ENCODE results near the gene PLA2G7.

PLA2G7 gene

GRCh38 chr6:46688966-46689335, 46.2 kb downstream of the PLA2G7 start:
- ATAC-seq (ENCODE audit: low read depth) = no peak
- Mint-ChIP-seq H3K9me3 (no peaks in the 10 kb centered on the region), H3K27me3 (peaks cover 4% of the 10 kb centered on the region), H3K4me1 (no peaks in the 10 kb centered on the region), H3K36me3 (no peaks in the 10 kb centered on the region), H3K4me3 (no peak overlapping the region), H3K27ac (no peak overlapping the region)
- no peak for DNase-seq (ENCODE audit: low spot score in 2 of 2)

- H3K27ac Mint-ChIP-seq = no peak overlapping the region
- no peaks in the 10 kb centered on the region for H3K4me1 Mint-ChIP-seq
- H3K27me3 Mint-ChIP-seq = peaks cover 1% of the 10 kb centered on the region
- no peaks in the 10 kb centered on the region for H3K9me3 Mint-ChIP-seq
- H3K36me3 Mint-ChIP-seq = no peaks in the 10 kb centered on the region
- ATAC-seq (ENCODE audit: low read depth) (no peak), DNase-seq (ENCODE audit: low spot score in 2 of 2) (no peak)
- H3K4me3 Mint-ChIP-seq = no peak overlapping the region
These were observed 46.8 kb downstream of the PLA2G7 start for GRCh38 chr6:46688117-46688965.

GRCh38 chr6:46687619-46688097, 47.5 kb downstream of the PLA2G7 start, which contains the start of gene TDRD6:
Gene TDRD6, plus strand, starts transcription at chr6:46687885. Its CDS starts 244 bp downstream, at chr6:46688129.
- Mint-ChIP-seq H3K4me3 (no peak within 1 kb of the TSS), H3K9me3 (no peaks in the 10 kb centered on the region), H3K27ac (no peak within 1 kb of the TSS), H3K36me3 (no peaks in the 10 kb centered on the region), H3K27me3 (peaks cover 1% of the 10 kb centered on the region), H3K4me1 (no peaks in the 10 kb centered on the region)
- no peak for DNase-seq (ENCODE audit: low spot score in 2 of 2)
- ATAC-seq (ENCODE audit: low read depth) = no peak

GRCh38 chr6:46684771-46685170, 50.4 kb downstream of the PLA2G7 start:
- Mint-ChIP-seq H3K27ac (no peak overlapping the region), H3K9me3 (peaks cover 1% of the 10 kb centered on the region), H3K4me3 (no peak overlapping the region), H3K4me1 (no peaks in the 10 kb centered on the region), H3K36me3 (no peaks in the 10 kb centered on the region), H3K27me3 (peaks cover 7% of the 10 kb centered on the region)
- DNase-seq (ENCODE audit: low spot score in 2 of 2) (no peak), ATAC-seq (ENCODE audit: low read depth) (no peak)

GRCh38 chr6:46677314-46677654, 57.9 kb downstream of the PLA2G7 start:
- DNase-seq (ENCODE audit: low spot score in 2 of 2) (no peak), ATAC-seq (ENCODE audit: low read depth) (peak; percentile 71)
- peaks cover 3% of the 10 kb centered on the region for H3K4me1 Mint-ChIP-seq
- peaks cover 7% of the 10 kb centered on the region for H3K27me3 Mint-ChIP-seq
- no peaks in the 10 kb centered on the region for H3K36me3 Mint-ChIP-seq
- no peak overlapping the region for H3K4me3 Mint-ChIP-seq
- no peak overlapping the region for H3K27ac Mint-ChIP-seq
- peaks cover 1% of the 10 kb centered on the region for H3K9me3 Mint-ChIP-seq

GRCh38 chr6:46676604-46677313, 58.4 kb downstream of the PLA2G7 start:
- H3K4me3 Mint-ChIP-seq = no peak overlapping the region
- no peaks in the 10 kb centered on the region for H3K36me3 Mint-ChIP-seq
- DNase-seq (ENCODE audit: low spot score in 2 of 2) (no peak), ATAC-seq (ENCODE audit: low read depth) (peak; percentile 55)
- H3K27ac Mint-ChIP-seq = no peak overlapping the region
- H3K27me3 Mint-ChIP-seq = peaks cover 7% of the 10 kb centered on the region
- H3K9me3 Mint-ChIP-seq = peaks cover 1% of the 10 kb centered on the region
- peaks cover 3% of the 10 kb centered on the region for H3K4me1 Mint-ChIP-seq

- H3K27ac Mint-ChIP-seq = no peak overlapping the region
- H3K4me3 Mint-ChIP-seq = no peak overlapping the region
- peaks cover 3% of the 10 kb centered on the region for H3K4me1 Mint-ChIP-seq
- H3K9me3 Mint-ChIP-seq = no peaks in the 10 kb centered on the region
- DNase-seq (ENCODE audit: low spot score in 2 of 2) (no peak), ATAC-seq (ENCODE audit: low read depth) (no peak)
- no peaks in the 10 kb centered on the region for H3K36me3 Mint-ChIP-seq
- H3K27me3 Mint-ChIP-seq = no peaks in the 10 kb centered on the region
These were observed 60.8 kb downstream of the PLA2G7 start for GRCh38 chr6:46674410-46674809.

- Mint-ChIP-seq H3K27ac (no peak overlapping the region), H3K4me1 (no peaks in the 10 kb centered on the region), H3K9me3 (no peaks in the 10 kb centered on the region), H3K36me3 (no peaks in the 10 kb centered on the region), H3K4me3 (no peak overlapping the region), H3K27me3 (no peaks in the 10 kb centered on the region)
- DNase-seq (ENCODE audit: low spot score in 2 of 2) (no peak), ATAC-seq (ENCODE audit: low read depth) (no peak)
These were observed 67.8 kb downstream of the PLA2G7 start for GRCh38 chr6:46667377-46667776.

GRCh38 chr6:46661483-46661882, 73.7 kb downstream of the PLA2G7 start:
- Mint-ChIP-seq H3K4me1 (no peaks in the 10 kb centered on the region), H3K27ac (no peak overlapping the region), H3K4me3 (no peak overlapping the region), H3K9me3 (no peaks in the 10 kb centered on the region), H3K36me3 (no peaks in the 10 kb centered on the region), H3K27me3 (no peaks in the 10 kb centered on the region)
- DNase-seq (ENCODE audit: low spot score in 2 of 2) = no peak
- no peak for ATAC-seq (ENCODE audit: low read depth)

GRCh38 chr6:46657642-46658041, 77.5 kb downstream of the PLA2G7 start:
- H3K9me3 Mint-ChIP-seq = no peaks in the 10 kb centered on the region
- peaks cover 7% of the 10 kb centered on the region for H3K27me3 Mint-ChIP-seq
- no peak overlapping the region for H3K4me3 Mint-ChIP-seq
- DNase-seq (ENCODE audit: low spot score in 2 of 2) (no peak), ATAC-seq (ENCODE audit: low read depth) (no peak)
- H3K4me1 Mint-ChIP-seq = peaks cover 5% of the 10 kb centered on the region
- no peak overlapping the region for H3K27ac Mint-ChIP-seq
- H3K36me3 Mint-ChIP-seq = no peaks in the 10 kb centered on the region

GRCh38 chr6:46655803-46656202, 79.4 kb downstream of the PLA2G7 start:
- Mint-ChIP-seq H3K4me1 (peaks cover 7% of the 10 kb centered on the region), H3K4me3 (no peak overlapping the region), H3K27me3 (peaks cover 10% of the 10 kb centered on the region), H3K27ac (no peak overlapping the region), H3K9me3 (no peaks in the 10 kb centered on the region), H3K36me3 (no peaks in the 10 kb centered on the region)
- no peak for DNase-seq (ENCODE audit: low spot score in 2 of 2)
- no peak for ATAC-seq (ENCODE audit: low read depth)

Measured in memory B cell (primary cell).